Gastroesophageal sphincter (tissue), 4 donors: ENCODE data around the gene RFX2. TPM values are rescaled to one million over a fixed set of nuclear protein-coding genes. Genes with fewer than 3 reads are reported as not detected.

Experiments
- ATAC-seq: fragments of 150-250 bp; one replicate; pipeline ENCODE4 v1.9.1; 2016; ENCODE audit warnings: mild to moderate bottlenecking, moderate library complexity
- H3K27ac ChIP-seq, 4 donors: fragments of 200-600 bp; sonication (generic) in 3 of 4; 1 replicate in 3 of 4; 2 replicates in 1 of 4; pipeline ENCODE4 v1.5.1; 2016 to 2019
- H3K27me3 ChIP-seq: fragments of 200-600 bp; sonication (generic); one replicate; pipeline ENCODE4 v1.5.1; 2019
- H3K36me3 ChIP-seq, 2 donors: fragments of 200-600 bp; sonication (generic); one replicate each; pipeline ENCODE4 v1.5.1; 2019; ENCODE audit warnings: control low read depth in 1 of 2
- H3K4me1 ChIP-seq, 3 donors: fragments of 200-600 bp; sonication (generic); 1 replicate in 2 of 3; 2 replicates in 1 of 3; pipeline ENCODE4 v1.5.1; 2016 to 2019; ENCODE audit warnings: control low read depth in 2 of 3
- H3K4me3 ChIP-seq, 2 donors: fragments of 200-600 bp; sonication (generic); one replicate each; pipeline ENCODE4 v1.5.1; 2019; ENCODE audit warnings: mild to moderate bottlenecking in 1 of 2, moderate library complexity in 1 of 2
- H3K9me3 ChIP-seq, 3 donors: fragments of 200-600 bp; sonication (generic); one replicate each; pipeline ENCODE4 v1.5.1; 2017 to 2019; ENCODE audit warnings: control low read depth in 2 of 3
- EP300 ChIP-seq: sonication (generic); formaldehyde crosslinking; IDR thresholded peaks from one replicate; pipeline ENCODE4 v1.6.1; 2017; ENCODE audit warnings: antibody characterized with exemption, mild to moderate bottlenecking
- POLR2A ChIP-seq, 2 donors: fragments of 450-650 bp; IDR thresholded peaks; one replicate each; pipeline ENCODE4 v1.6.1; 2017; ENCODE audit warnings: antibody characterized with exemption in 2 of 2, mild to moderate bottlenecking in 2 of 2, moderate library complexity in 1 of 2
- POLR2AphosphoS5 ChIP-seq: sonication (generic); formaldehyde crosslinking; IDR thresholded peaks from one replicate; pipeline ENCODE4 v1.6.1; 2017; ENCODE audit warnings: antibody characterized with exemption
- WGBS, 2 donors: methylation state at CpG; one replicate each; pipeline ENCODE4 v1.1.5; 2018; ENCODE audit warnings: low coverage in 1 of 2; 5-methylcytosine and 5-hydroxymethylcytosine counted together
- total RNA-seq, 4 donors: library from RNA; depleted of rRNA; stranded (reverse); fragments of >200 nt; gene quantifications; one replicate each; pipeline ENCODE4 v1.1.0, GENCODE V29; 2016
- TF ChIP-seq, protein P1 (sequence below), 4 experiments: fragments of 200-600 bp in 2 of 4; fragments of 450-650 bp in 2 of 4; sonication (generic) in 1 of 4; IDR thresholded peaks; one replicate each; pipeline ENCODE4 v1.5.1; 2017 to 2019; ENCODE audit warnings: antibody characterized with exemption in 4 of 4, mild to moderate bottlenecking in 2 of 4, moderate library complexity in 2 of 4

Gene RFX2
- total RNA-seq, 4 donors from 2014 or later, result 18.7 to 49.1 (median 37.6) TPM

- Histone ChIP-seq H3K27me3 (no peaks in the 10 kb centered on the region), H3K9me3 (no peaks in the 10 kb centered on the region), H3K4me3 (no peak overlapping the region), H3K27ac (no peak overlapping the region), H3K4me1 (no peaks in the 10 kb centered on the region), H3K36me3 (peaks cover 0 to 97% of the 10 kb centered on the region in 2 donors)
- no peak for TF ChIP-seq EP300
- TF ChIP-seq POLR2A (IDR thresholded peaks at IDR 0.05), result no peak
- TF ChIP-seq POLR2AphosphoS5, result no peak
- TF ChIP-seq, protein P1, sequence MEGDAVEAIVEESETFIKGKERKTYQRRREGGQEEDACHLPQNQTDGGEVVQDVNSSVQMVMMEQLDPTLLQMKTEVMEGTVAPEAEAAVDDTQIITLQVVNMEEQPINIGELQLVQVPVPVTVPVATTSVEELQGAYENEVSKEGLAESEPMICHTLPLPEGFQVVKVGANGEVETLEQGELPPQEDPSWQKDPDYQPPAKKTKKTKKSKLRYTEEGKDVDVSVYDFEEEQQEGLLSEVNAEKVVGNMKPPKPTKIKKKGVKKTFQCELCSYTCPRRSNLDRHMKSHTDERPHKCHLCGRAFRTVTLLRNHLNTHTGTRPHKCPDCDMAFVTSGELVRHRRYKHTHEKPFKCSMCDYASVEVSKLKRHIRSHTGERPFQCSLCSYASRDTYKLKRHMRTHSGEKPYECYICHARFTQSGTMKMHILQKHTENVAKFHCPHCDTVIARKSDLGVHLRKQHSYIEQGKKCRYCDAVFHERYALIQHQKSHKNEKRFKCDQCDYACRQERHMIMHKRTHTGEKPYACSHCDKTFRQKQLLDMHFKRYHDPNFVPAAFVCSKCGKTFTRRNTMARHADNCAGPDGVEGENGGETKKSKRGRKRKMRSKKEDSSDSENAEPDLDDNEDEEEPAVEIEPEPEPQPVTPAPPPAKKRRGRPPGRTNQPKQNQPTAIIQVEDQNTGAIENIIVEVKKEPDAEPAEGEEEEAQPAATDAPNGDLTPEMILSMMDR (IDR thresholded peaks at IDR 0.05), result no peak
- ATAC-seq, result no peak
- WGBS, 2 donors, result 70% methylated on average over 2 of the region's 18 CpGs; no CpG with 5 or more reads in 1 of the 2 donors
These were observed 104.8 kb downstream of the RFX2 start for GRCh38 chr19:6005321-6006069.

- TF ChIP-seq, protein P1 (IDR thresholded peaks at IDR 0.05), result no peak
- TF ChIP-seq POLR2A (IDR thresholded peaks at IDR 0.05) (no peak), EP300 (no peak), POLR2AphosphoS5 (no peak)
- no peak overlapping the region for H3K4me3 ChIP-seq
- H3K36me3 ChIP-seq, result peaks cover 0 to 97% of the 10 kb centered on the region in 2 donors
- no peaks in the 10 kb centered on the region for H3K27me3 ChIP-seq
- no peak overlapping the region for H3K27ac ChIP-seq
- no peak for ATAC-seq
- H3K4me1 ChIP-seq, result no peaks in the 10 kb centered on the region
- H3K9me3 ChIP-seq, result no peaks in the 10 kb centered on the region
- WGBS, 2 donors, result 88 to 100% methylated on average over 1 to 3 of the region's 10 CpGs
These were observed 106.3 kb downstream of the RFX2 start for GRCh38 chr19:6003976-6004375.

GRCh38 chr19:6002591-6002990 lies 107.7 kb downstream of the RFX2 start:
- Histone ChIP-seq H3K4me1 (no peaks in the 10 kb centered on the region), H3K4me3 (no peak overlapping the region), H3K27me3 (no peaks in the 10 kb centered on the region), H3K9me3 (no peaks in the 10 kb centered on the region), H3K27ac (no peak overlapping the region), H3K36me3 (peaks cover 0 to 98% of the 10 kb centered on the region in 2 donors)
- TF ChIP-seq POLR2A (IDR thresholded peaks at IDR 0.05), result no peak
- TF ChIP-seq, protein P1 (IDR thresholded peaks at IDR 0.05), result no peak
- no peak for TF ChIP-seq POLR2AphosphoS5
- TF ChIP-seq EP300, result no peak
- no peak for ATAC-seq
- WGBS, 2 donors, result 85% methylated on average over 8 of the region's 26 CpGs; no CpG with 5 or more reads in 1 of the 2 donors

DNA sequence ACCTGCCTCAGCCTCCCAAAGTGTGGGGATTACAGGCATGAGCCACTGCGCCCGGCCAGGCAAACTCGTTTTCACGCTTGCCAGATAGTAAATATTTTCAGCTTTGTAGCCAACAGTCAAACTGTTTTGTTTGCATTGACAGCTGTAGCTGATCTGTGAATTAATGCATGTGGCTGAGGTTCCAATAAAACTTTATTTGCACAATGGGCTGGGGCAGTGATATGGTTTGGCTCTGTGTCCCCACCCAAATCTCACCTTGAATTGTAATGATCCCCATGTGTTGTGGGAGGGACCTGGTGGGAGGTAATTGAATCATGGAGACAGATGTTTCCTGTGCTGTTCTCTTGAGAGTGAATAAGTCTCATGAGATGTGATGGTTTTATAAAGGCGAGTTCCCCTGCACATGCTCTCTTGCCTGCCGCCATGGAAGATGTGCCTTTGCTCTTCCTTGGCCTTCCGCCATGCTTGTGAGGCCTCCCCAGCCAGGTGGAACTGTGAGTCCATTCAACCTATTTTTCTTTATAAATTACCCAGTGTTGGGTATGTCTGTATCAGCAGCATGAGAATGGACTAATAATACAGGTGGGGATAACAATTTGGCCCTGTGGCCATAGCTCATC lies 110.0 kb downstream of the RFX2 start:
- H3K4me3 ChIP-seq, result no peak overlapping the region
- no peak overlapping the region for H3K27ac ChIP-seq
- no peak for ATAC-seq
- H3K4me1 ChIP-seq, result no peaks in the 10 kb centered on the region
- no peaks in the 10 kb centered on the region for H3K27me3 ChIP-seq
- TF ChIP-seq EP300, result no peak
- H3K36me3 ChIP-seq, result peaks cover 0 to 98% of the 10 kb centered on the region in 2 donors
- WGBS, 2 donors, result 95 to 100% methylated on average over 3 to 5 of the region's 7 CpGs
- no peaks in the 10 kb centered on the region for H3K9me3 ChIP-seq

DNA sequence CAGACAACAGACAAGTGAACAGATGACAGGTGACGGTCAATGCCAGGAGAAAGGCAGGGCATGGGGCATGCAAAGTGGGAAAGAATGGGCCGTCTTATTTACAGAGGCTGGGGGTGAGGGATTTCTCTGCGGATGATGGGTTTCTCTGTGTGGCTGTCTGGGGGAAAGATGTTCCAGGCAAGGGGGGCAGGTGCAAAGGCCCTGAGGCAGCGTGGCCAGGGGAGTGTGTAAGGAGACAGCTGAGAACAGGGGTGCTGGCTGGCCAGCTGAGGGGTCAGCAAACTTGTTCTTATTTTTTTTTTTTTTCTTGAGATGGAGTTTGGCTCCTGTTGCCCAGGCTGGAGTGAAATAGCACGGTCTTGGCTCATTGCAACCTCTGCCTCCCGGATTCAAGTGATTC lies 110.6 kb downstream of the RFX2 start:
- WGBS, 2 donors, result 83 to 94% methylated on average over 1 to 6 of the region's 6 CpGs
- no peaks in the 10 kb centered on the region for H3K27me3 ChIP-seq
- TF ChIP-seq EP300 (no peak), POLR2A (IDR thresholded peaks at IDR 0.05) (no peak), POLR2AphosphoS5 (no peak)
- TF ChIP-seq, protein P1 (IDR thresholded peaks at IDR 0.05), result no peak
- H3K36me3 ChIP-seq, result peaks cover 0 to 98% of the 10 kb centered on the region in 2 donors
- no peak overlapping the region for H3K4me3 ChIP-seq
- peaks cover 0 to 3% (median 0%) of the 10 kb centered on the region in 3 donors for H3K4me1 ChIP-seq
- H3K9me3 ChIP-seq, result no peaks in the 10 kb centered on the region
- ATAC-seq, result no peak
- no peak overlapping the region for H3K27ac ChIP-seq
